Astrocyte (in vitro differentiated cells and primary cell): ENCODE results near the gene SHANK1. TPM values are rescaled to one million over a fixed set of nuclear protein-coding genes. Genes with fewer than 3 reads are reported as not detected.

ENCODE experiments used
- DNase-seq: peaks from one replicate; pipeline ENCODE4 v3.0.0-alpha.2; 2010; ENCODE audit warnings: low read depth
- FAIRE-seq: peaks from 2 replicates; lab custom pipeline; 2011; peaks lifted over from hg19 to GRCh38; lab: Jason Lieb, UNC
- H2AFZ ChIP-seq: 2 replicates; pipeline ENCODE4 v1.6.0; 2012; ENCODE audit warnings: low read depth, low read length, inconsistent platforms
- H3K27ac ChIP-seq: 2 replicates; pipeline ENCODE4 v1.5.1; 2011; ENCODE audit warnings: low read depth, low read length, inconsistent platforms
- H3K27me3 ChIP-seq: 2 replicates; pipeline ENCODE4 v1.6.0; 2011; ENCODE audit warnings: low read length, inconsistent platforms; ENCODE audit not compliant: insufficient read depth
- H3K36me3 ChIP-seq: 2 replicates; pipeline ENCODE4 v1.5.1; 2011; ENCODE audit warnings: low read length, inconsistent platforms; ENCODE audit not compliant: insufficient read depth
- H3K4me1 ChIP-seq: 2 replicates; pipeline ENCODE4 v1.5.1; 2011; ENCODE audit warnings: low read length, inconsistent platforms; ENCODE audit not compliant: insufficient read depth
- H3K4me2 ChIP-seq: 2 replicates; pipeline ENCODE4 v1.6.0; 2012; ENCODE audit warnings: low read length, inconsistent platforms
- H3K4me3 ChIP-seq: 2 replicates; pipeline ENCODE4 v1.5.1; 2011; ENCODE audit warnings: low read depth, mild to moderate bottlenecking, low read length, inconsistent platforms; ENCODE audit not compliant: insufficient read depth
- H3K79me2 ChIP-seq: 2 replicates; pipeline ENCODE4 v1.6.0; 2012; ENCODE audit warnings: mild to moderate bottlenecking, low read length, inconsistent platforms; ENCODE audit not compliant: insufficient read depth
- H3K9ac ChIP-seq: 2 replicates; pipeline ENCODE4 v1.6.0; 2012; ENCODE audit warnings: mild to moderate bottlenecking, low read length, inconsistent platforms
- H3K9me3 ChIP-seq: 2 replicates; pipeline ENCODE4 v1.5.1; 2012; ENCODE audit warnings: low read depth, mild to moderate bottlenecking, low read length, inconsistent platforms; ENCODE audit not compliant: insufficient read depth
- H4K20me1 ChIP-seq: 2 replicates; pipeline ENCODE4 v1.6.0; 2012; ENCODE audit warnings: low read length, inconsistent platforms; ENCODE audit not compliant: insufficient read depth
- H3K27ac Mint-ChIP-seq: one replicate; pipeline ENCODE4 v1.8.0; 2021; ENCODE audit warnings: mild to moderate bottlenecking, mixed read lengths; ENCODE audit not compliant: unreplicated experiment
- H3K27me3 Mint-ChIP-seq: one replicate; pipeline ENCODE4 v1.8.0; 2021; ENCODE audit warnings: low read depth, mixed read lengths; ENCODE audit not compliant: unreplicated experiment
- H3K36me3 Mint-ChIP-seq: one replicate; pipeline ENCODE4 v1.8.0; 2021; ENCODE audit warnings: low read depth, mixed read lengths; ENCODE audit not compliant: unreplicated experiment
- H3K4me1 Mint-ChIP-seq: one replicate; pipeline ENCODE4 v1.8.0; 2021; ENCODE audit warnings: low read depth, mixed read lengths; ENCODE audit not compliant: unreplicated experiment
- H3K4me3 Mint-ChIP-seq: one replicate; pipeline ENCODE4 v1.8.0; 2021; ENCODE audit warnings: mild to moderate bottlenecking, moderate library complexity, mixed read lengths; ENCODE audit not compliant: unreplicated experiment
- H3K9me3 Mint-ChIP-seq: one replicate; pipeline ENCODE4 v1.8.0; 2021; ENCODE audit warnings: mild to moderate bottlenecking, mixed read lengths; ENCODE audit not compliant: unreplicated experiment
- CTCF ChIP-seq: IDR thresholded peaks from 2 replicates; pipeline ENCODE4 v1.5.1; 2011; ENCODE audit warnings: low read depth, mild to moderate bottlenecking, inconsistent platforms, low read length, moderate library complexity; ENCODE audit not compliant: insufficient read depth
- EZH2 ChIP-seq: IDR thresholded peaks from 2 replicates; pipeline ENCODE4 v1.6.1; 2012; ENCODE audit warnings: mild to moderate bottlenecking, low read length, inconsistent platforms; ENCODE audit not compliant: insufficient read depth
- total RNA-seq: library from RNA; stranded (reverse); gene quantifications from 2 replicates; pipeline ENCODE4 v1.2.1, GENCODE V29; 2021

SHANK1 gene
- total RNA-seq, 1 donor from 2014 or later: not detected

GRCh38 chr19:50725218-50725910 lies 5.8 kb upstream of the SHANK1 start:
- peak overlapping the region; percentile 58 for H3K4me3 ChIP-seq
- peak overlapping the region; percentile 91 for H2AFZ ChIP-seq
- Mint-ChIP-seq H3K27me3 (no peaks in the 10 kb centered on the region), H3K4me1 (no peaks in the 10 kb centered on the region), H3K4me3 (no peak overlapping the region), H3K9me3 (peaks cover 24% of the 10 kb centered on the region), H3K27ac (no peak overlapping the region), H3K36me3 (no peaks in the 10 kb centered on the region)
- peak overlapping the region; percentile 87 for H3K4me2 ChIP-seq
- no peak for DNase-seq
- TF ChIP-seq EZH2 (no peak), CTCF (no peak)
- no peaks in the 10 kb centered on the region for H3K79me2 ChIP-seq
- H3K4me1 ChIP-seq: peaks cover 8% of the 10 kb centered on the region
- no peaks in the 10 kb centered on the region for H4K20me1 ChIP-seq
- no peak for FAIRE-seq
- peak overlapping the region; percentile 79 for H3K9ac ChIP-seq
- no peaks in the 10 kb centered on the region for H3K27me3 ChIP-seq
- H3K27ac ChIP-seq: peak overlapping the region; percentile 38
- no peaks in the 10 kb centered on the region for H3K9me3 ChIP-seq
- H3K36me3 ChIP-seq: no peaks in the 10 kb centered on the region

- no peaks in the 10 kb centered on the region for H3K36me3 ChIP-seq
- Mint-ChIP-seq H3K27me3 (no peaks in the 10 kb centered on the region), H3K4me3 (no peak overlapping the region), H3K27ac (no peak overlapping the region), H3K9me3 (peaks cover 28% of the 10 kb centered on the region), H3K36me3 (no peaks in the 10 kb centered on the region), H3K4me1 (no peaks in the 10 kb centered on the region)
- peak overlapping the region; percentile 79 for H3K9ac ChIP-seq
- peak overlapping the region; percentile 87 for H3K4me2 ChIP-seq
- FAIRE-seq (no peak), DNase-seq (peak; percentile 81)
- peak overlapping the region; percentile 38 for H3K27ac ChIP-seq
- H3K4me3 ChIP-seq: peak overlapping the region; percentile 58
- peak overlapping the region; percentile 91 for H2AFZ ChIP-seq
- H4K20me1 ChIP-seq: no peaks in the 10 kb centered on the region
- H3K9me3 ChIP-seq: no peaks in the 10 kb centered on the region
- peaks cover 8% of the 10 kb centered on the region for H3K4me1 ChIP-seq
- H3K27me3 ChIP-seq: no peaks in the 10 kb centered on the region
- H3K79me2 ChIP-seq: no peaks in the 10 kb centered on the region
- TF ChIP-seq EZH2: no peak
- TF ChIP-seq CTCF: peak; percentile 6
Observed at GRCh38 chr19:50724522-50725217, 5.1 kb upstream of the SHANK1 start.
